OCI-LY1 (cell line): ENCODE data around the gene EPHA8.

Source experiments
- H2AFZ ChIP-seq: fragments of 200-600 bp; sonication (generic), shearing (Covaris generic); 2 replicates; pipeline ENCODE4 v1.6.0; 2014; ENCODE audit warnings: antibody characterized with exemption, mild to moderate bottlenecking, low read length
- H3F3A ChIP-seq: fragments of 200-600 bp; sonication (generic), shearing (Covaris generic); 2 replicates; pipeline ENCODE4 v1.6.0; 2014; ENCODE audit warnings: mild to moderate bottlenecking, antibody characterized with exemption, low read length, moderate library complexity; ENCODE audit not compliant: insufficient read depth
- H3K27ac ChIP-seq: fragments of 200-600 bp; sonication (generic); 2 replicates; pipeline ENCODE4 v1.5.1; 2014; ENCODE audit warnings: low read length, mixed run types, mild to moderate bottlenecking, low read depth; ENCODE audit not compliant: poor library complexity, severe bottlenecking
- H3K27me3 ChIP-seq: fragments of 200-600 bp; sonication (generic); 2 replicates; pipeline ENCODE4 v1.6.0; 2014; ENCODE audit warnings: antibody characterized with exemption, mild to moderate bottlenecking, low read length, moderate library complexity; ENCODE audit not compliant: insufficient read depth
- H3K36me3 ChIP-seq: fragments of 200-600 bp; sonication (generic); 2 replicates; pipeline ENCODE4 v1.6.1; 2014; ENCODE audit warnings: mild to moderate bottlenecking, antibody characterized with exemption, low read length, moderate library complexity, mixed read lengths; ENCODE audit not compliant: insufficient read depth
- H3K4me1 ChIP-seq: fragments of 200-600 bp; sonication (generic); 2 replicates; pipeline ENCODE4 v1.5.1; 2014; ENCODE audit warnings: mild to moderate bottlenecking, low read length, moderate library complexity; ENCODE audit not compliant: insufficient read depth, severe bottlenecking
- H3K4me2 ChIP-seq: fragments of 200-600 bp; sonication (generic), shearing (Covaris generic); 2 replicates; pipeline ENCODE4 v1.6.1; 2014; ENCODE audit warnings: low read length
- H3K4me3 ChIP-seq: fragments of 200-600 bp; sonication (generic); 2 replicates; pipeline ENCODE4 v1.5.1; 2014; ENCODE audit warnings: low read length, low read depth, mild to moderate bottlenecking, mixed read lengths; ENCODE audit not compliant: poor library complexity, severe bottlenecking
- H3K79me2 ChIP-seq: fragments of 200-600 bp; shearing (Covaris generic); 2 replicates; pipeline ENCODE4 v1.6.1; 2016; ENCODE audit warnings: mixed run types, low read length, mixed read lengths; ENCODE audit not compliant: insufficient read depth
- H3K9ac ChIP-seq: fragments of 200-600 bp; sonication (generic), shearing (Covaris generic); 2 replicates; pipeline ENCODE4 v1.6.1; 2014; ENCODE audit warnings: mild to moderate bottlenecking, low read length, mixed read lengths
- H3K9me2 ChIP-seq: fragments of 200-600 bp; sonication (generic), shearing (Covaris generic); 2 replicates; pipeline ENCODE4 v1.6.1; 2014; ENCODE audit warnings: low read depth, mild to moderate bottlenecking, low read length, mixed read lengths
- H3K9me3 ChIP-seq: fragments of 200-600 bp; shearing (Covaris generic); 2 replicates; pipeline ENCODE4 v1.6.1; 2014; ENCODE audit warnings: low read length, mixed read lengths
- H4K20me1 ChIP-seq: fragments of 200-600 bp; sonication (generic), shearing (Covaris generic); 2 replicates; pipeline ENCODE4 v1.6.0; 2016; ENCODE audit warnings: mild to moderate bottlenecking, low read length; ENCODE audit not compliant: insufficient read depth
- EZH2 ChIP-seq: fragments of 200-600 bp; sonication (generic), shearing (Covaris generic); IDR thresholded peaks from 2 replicates; pipeline ENCODE4 v1.8.0; 2017; ENCODE audit warnings: borderline replicate concordance, mixed run types, mild to moderate bottlenecking, antibody characterized with exemption, low read length, moderate library complexity, mixed read lengths
- TF ChIP-seq, protein P1 (sequence below): fragments of 200-600 bp; sonication (generic), shearing (Covaris generic); IDR thresholded peaks from 2 replicates; pipeline ENCODE4 v1.5.1; 2017; ENCODE audit warnings: mild to moderate bottlenecking, antibody characterized with exemption, low read length, moderate library complexity, mixed read lengths

The EPHA8 gene

DNA sequence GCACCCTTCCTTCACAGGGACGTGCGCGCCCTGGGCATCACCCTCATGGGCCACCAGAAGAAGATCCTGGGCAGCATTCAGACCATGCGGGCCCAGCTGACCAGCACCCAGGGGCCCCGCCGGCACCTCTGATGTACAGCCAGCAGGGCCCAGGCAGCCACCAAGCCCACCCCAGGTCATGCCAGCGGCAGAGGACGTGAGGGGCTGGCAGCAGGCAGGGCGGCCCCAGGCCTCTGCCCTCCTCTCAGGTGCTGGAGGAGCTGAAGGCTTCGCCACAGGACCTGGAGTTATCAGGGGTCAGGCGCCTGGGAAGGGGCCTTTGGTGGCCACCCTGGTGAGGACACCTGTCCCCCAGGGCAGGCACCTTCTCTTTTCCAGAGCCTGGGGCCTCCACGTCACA, 38.3 kb downstream of the EPHA8 start:
- TF ChIP-seq, protein P1, sequence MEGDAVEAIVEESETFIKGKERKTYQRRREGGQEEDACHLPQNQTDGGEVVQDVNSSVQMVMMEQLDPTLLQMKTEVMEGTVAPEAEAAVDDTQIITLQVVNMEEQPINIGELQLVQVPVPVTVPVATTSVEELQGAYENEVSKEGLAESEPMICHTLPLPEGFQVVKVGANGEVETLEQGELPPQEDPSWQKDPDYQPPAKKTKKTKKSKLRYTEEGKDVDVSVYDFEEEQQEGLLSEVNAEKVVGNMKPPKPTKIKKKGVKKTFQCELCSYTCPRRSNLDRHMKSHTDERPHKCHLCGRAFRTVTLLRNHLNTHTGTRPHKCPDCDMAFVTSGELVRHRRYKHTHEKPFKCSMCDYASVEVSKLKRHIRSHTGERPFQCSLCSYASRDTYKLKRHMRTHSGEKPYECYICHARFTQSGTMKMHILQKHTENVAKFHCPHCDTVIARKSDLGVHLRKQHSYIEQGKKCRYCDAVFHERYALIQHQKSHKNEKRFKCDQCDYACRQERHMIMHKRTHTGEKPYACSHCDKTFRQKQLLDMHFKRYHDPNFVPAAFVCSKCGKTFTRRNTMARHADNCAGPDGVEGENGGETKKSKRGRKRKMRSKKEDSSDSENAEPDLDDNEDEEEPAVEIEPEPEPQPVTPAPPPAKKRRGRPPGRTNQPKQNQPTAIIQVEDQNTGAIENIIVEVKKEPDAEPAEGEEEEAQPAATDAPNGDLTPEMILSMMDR, result no peak
- no peak for TF ChIP-seq EZH2
- H2AFZ ChIP-seq, result no peak overlapping the region
- no peak overlapping the region for H3K4me2 ChIP-seq
- no peaks in the 10 kb centered on the region for H3F3A ChIP-seq
- H3K79me2 ChIP-seq, result no peaks in the 10 kb centered on the region
- H3K27me3 ChIP-seq, result no peaks in the 10 kb centered on the region; the same call in 1 of the 2 replicates
- H3K9ac ChIP-seq, result no peak overlapping the region
- no peaks in the 10 kb centered on the region for H3K36me3 ChIP-seq
- H4K20me1 ChIP-seq, result no peaks in the 10 kb centered on the region
- H3K9me2 ChIP-seq, result no peaks in the 10 kb centered on the region
- no peaks in the 10 kb centered on the region for H3K4me1 ChIP-seq
- H3K4me3 ChIP-seq, result no peak overlapping the region
- H3K9me3 ChIP-seq, result no peaks in the 10 kb centered on the region
- no peak overlapping the region for H3K27ac ChIP-seq

DNA sequence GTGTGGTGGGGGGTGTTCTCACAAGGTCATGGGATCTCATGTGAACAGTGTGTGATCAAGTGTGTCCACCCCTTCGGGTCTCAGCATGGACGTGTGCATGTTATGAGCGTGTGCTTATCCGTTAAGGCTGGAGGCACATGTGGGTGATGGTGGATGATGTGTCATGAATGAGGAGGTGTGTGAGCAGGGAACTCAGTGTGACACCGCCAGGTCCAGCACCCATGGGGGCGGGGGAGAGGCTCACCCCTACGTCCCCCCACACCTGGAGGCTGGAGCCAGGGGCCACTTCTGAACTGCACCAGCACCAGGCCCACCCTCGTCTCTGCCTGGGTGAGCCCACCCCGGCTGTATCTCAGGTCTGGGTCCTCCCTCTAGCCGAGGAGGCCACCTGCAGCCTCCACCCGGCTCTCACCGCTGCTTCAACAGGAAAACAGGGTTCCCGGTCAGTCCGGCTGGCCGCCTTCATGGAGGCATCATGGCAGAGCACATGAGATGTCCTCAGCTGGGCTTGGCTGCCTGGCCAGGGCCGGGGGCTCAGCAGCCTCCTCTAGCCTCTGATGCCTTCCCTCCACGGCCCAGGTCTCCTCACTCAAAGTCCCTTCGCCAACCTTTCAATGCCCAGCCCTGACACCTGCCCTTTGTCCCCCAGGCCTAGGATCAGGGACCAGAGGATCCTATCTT, 38.9 kb downstream of the EPHA8 start:
- no peak overlapping the region for H2AFZ ChIP-seq
- H3K4me1 ChIP-seq, result no peaks in the 10 kb centered on the region
- no peak overlapping the region for H3K4me2 ChIP-seq
- no peaks in the 10 kb centered on the region; the same call in 1 of the 2 replicates for H3K27me3 ChIP-seq
- H3F3A ChIP-seq, result no peaks in the 10 kb centered on the region
- H3K4me3 ChIP-seq, result no peak overlapping the region
- no peaks in the 10 kb centered on the region for H3K9me3 ChIP-seq
- no peaks in the 10 kb centered on the region for H3K79me2 ChIP-seq
- no peaks in the 10 kb centered on the region for H3K9me2 ChIP-seq
- H3K36me3 ChIP-seq, result no peaks in the 10 kb centered on the region
- TF ChIP-seq, protein P1, result no peak
- no peak for TF ChIP-seq EZH2
- H3K9ac ChIP-seq, result no peak overlapping the region
- H4K20me1 ChIP-seq, result no peaks in the 10 kb centered on the region
- no peak overlapping the region for H3K27ac ChIP-seq

DNA sequence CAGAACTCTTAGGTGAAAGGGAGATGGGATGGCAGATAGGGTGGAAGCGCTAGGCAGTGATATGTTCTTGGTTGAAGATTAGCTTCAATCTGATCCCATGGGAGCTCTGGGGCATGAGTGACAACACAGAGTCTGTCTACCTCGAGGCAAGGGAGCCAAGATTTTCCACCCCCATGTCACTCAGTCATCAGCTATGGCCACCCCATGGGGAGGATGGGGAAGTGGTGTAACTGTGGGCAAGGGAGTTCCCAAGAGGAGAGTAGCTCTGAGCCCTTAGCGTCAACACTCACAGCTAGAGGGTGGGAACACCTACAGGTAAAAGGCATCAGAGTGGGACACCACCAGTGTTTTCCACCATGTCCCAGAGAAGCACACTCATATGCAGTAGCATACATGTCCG, 42.9 kb downstream of the EPHA8 start:
- Histone ChIP-seq H3K4me2 (no peak overlapping the region), H2AFZ (no peak overlapping the region), H4K20me1 (no peaks in the 10 kb centered on the region), H3K79me2 (no peaks in the 10 kb centered on the region), H3K4me1 (no peaks in the 10 kb centered on the region), H3K9me2 (no peaks in the 10 kb centered on the region), H3K9me3 (no peaks in the 10 kb centered on the region), H3K27ac (no peak overlapping the region), H3K4me3 (no peak overlapping the region), H3F3A (no peaks in the 10 kb centered on the region), H3K36me3 (no peaks in the 10 kb centered on the region), H3K9ac (no peak overlapping the region), H3K27me3 (no peaks in the 10 kb centered on the region)
- TF ChIP-seq EZH2, result no peak
- TF ChIP-seq, protein P1, result no peak
